Upper lobe of left lung (tissue), 4 donors: ENCODE data around the gene MAP7D3.

Experiments
- CTCF ChIP-seq, 6 experiments: fragments of 450-650 bp in 4 of 6; fragments of 200-600 bp in 2 of 6; sonication (generic) in 2 of 6; IDR thresholded peaks; one replicate each; pipeline ENCODE4 v1.5.1; 2016 to 2019; ENCODE audit warnings: antibody characterized with exemption in 6 of 6
- EP300 ChIP-seq, 4 donors: sonication (generic); formaldehyde crosslinking; IDR thresholded peaks; one replicate each; pipeline ENCODE4 v1.5.1; 2017; ENCODE audit warnings: antibody characterized with exemption in 4 of 4, control low read depth in 2 of 4
- POLR2A ChIP-seq, 4 donors: fragments of 450-650 bp; IDR thresholded peaks; one replicate each; pipeline ENCODE4 v1.5.1; 2016 to 2017; ENCODE audit warnings: antibody characterized with exemption in 4 of 4, mild to moderate bottlenecking in 2 of 4
- POLR2AphosphoS5 ChIP-seq, 2 donors: sonication (generic); formaldehyde crosslinking; IDR thresholded peaks; one replicate each; pipeline ENCODE4 v1.5.1; 2017; ENCODE audit warnings: antibody characterized with exemption in 2 of 2

- TF ChIP-seq EP300 (IDR thresholded peaks at IDR 0.05) = no peak
- TF ChIP-seq CTCF (IDR thresholded peaks at IDR 0.05) = no peak
- no peak for TF ChIP-seq POLR2A (IDR thresholded peaks at IDR 0.05)
- TF ChIP-seq POLR2AphosphoS5 (IDR thresholded peaks at IDR 0.05) = no peak
Measured at GRCh38 chrX:136198678-136199243, 52.4 kb downstream of the MAP7D3 start.
